GM19467 (cell line): ENCODE data around the gene ELL3.
"Not testable (repeated sequence)": the region's sequence is repeated elsewhere in the genome, so short reads cannot be mapped to it uniquely, and the experiment has no call there.

Source experiments
- ATAC-seq: cut with Tn5 transposase; IDR thresholded peaks from one replicate; pipeline ENCODE4 v1.9.1; 2021; ENCODE audit warnings: mild to moderate bottlenecking, moderate library complexity; ENCODE audit not compliant: unreplicated experiment

The ELL3 gene

DNA sequence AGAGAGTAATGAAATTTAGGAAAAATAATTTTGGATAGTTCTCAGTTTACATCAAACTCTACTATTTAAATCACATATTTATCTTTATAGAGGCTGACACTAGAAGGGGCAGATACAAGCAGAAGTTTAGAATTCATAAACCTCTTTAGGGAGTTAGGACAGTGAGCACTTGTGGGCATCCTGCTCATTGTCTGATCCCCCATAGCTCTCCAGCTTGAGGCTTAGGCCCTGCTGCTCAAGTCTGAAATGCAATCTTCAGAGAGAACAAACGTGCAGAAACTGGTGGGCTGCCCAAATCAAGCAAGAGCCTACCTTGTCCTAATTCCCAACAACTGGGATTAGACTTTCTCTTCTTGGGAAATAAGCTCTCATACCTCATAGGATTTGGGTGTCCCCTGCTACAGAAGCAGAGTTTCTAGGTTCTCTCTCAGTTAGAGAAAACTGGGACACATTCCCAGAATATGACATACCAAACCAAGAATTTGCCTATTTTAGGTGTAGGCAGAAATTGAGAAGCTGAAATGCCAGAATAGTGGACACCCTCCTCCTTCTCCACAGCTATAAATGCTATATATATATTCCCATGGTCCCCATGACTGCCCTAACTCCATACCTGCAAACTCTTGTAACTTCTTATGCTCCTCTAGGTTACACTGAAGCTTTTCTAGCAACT lies 48.6 kb downstream of the ELL3 start:
- ATAC-seq: not testable (repeated sequence)

DNA sequence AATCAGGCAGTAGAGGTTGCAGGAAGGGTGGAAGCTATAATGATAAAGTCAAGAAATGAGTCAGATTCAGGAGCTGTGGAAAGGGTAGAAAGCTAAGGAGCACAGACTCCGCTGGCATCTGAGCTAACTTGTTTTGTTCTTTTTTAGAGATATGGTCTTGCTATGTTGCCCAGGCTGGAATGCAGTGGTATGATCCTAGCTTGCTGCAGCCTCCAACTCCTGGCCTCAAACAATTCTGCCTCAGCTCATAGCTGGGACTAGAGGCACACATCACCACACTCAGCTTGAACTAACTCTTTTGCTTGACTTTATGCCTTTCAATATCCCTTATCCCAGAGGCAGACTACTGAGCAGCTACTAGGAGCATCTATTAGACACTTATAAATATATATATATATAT lies 50.5 kb downstream of the ELL3 start:
- ATAC-seq: not testable (repeated sequence)

DNA sequence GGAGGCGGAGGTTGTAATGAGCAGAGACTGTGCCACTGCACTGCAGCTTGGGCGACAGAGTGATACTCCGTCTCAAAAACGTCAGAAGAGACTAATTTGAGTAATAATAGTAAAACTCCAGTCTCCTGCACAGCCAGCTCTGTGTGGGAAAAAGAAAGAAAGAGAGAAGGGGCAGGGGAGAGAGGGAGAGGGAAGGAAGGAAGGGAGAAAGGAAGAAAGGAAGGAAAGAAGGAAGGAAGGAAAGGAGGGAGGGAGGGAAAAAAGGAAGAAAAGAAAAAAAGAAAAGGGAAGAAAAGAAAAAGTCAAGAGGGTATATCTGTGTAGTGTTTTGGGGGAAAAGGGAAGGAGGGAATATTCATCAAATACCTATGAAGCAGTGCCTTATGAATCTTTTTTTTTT lies 53.6 kb downstream of the ELL3 start:
- ATAC-seq: no peak
